Measurements from ENCODE around the gene LPP.

- TF ChIP-seq CTCF (IDR thresholded peaks at IDR 0.05) (no peak), POLR2A (IDR thresholded peaks at IDR 0.05) (no peak)
Measured at GRCh38 chr3:188575501-188575900, 421.5 kb downstream of the LPP start.

Data from right lobe of liver (tissue), 4 donors.